HG02610 (cell line): ENCODE measurements around the gene SMCO4.

Source experiments
- ATAC-seq: cut with Tn5 transposase; IDR thresholded peaks from one replicate; pipeline ENCODE4 v1.9.1; 2021; ENCODE audit warnings: mild to moderate bottlenecking, moderate library complexity; ENCODE audit not compliant: unreplicated experiment

Gene SMCO4

DNA sequence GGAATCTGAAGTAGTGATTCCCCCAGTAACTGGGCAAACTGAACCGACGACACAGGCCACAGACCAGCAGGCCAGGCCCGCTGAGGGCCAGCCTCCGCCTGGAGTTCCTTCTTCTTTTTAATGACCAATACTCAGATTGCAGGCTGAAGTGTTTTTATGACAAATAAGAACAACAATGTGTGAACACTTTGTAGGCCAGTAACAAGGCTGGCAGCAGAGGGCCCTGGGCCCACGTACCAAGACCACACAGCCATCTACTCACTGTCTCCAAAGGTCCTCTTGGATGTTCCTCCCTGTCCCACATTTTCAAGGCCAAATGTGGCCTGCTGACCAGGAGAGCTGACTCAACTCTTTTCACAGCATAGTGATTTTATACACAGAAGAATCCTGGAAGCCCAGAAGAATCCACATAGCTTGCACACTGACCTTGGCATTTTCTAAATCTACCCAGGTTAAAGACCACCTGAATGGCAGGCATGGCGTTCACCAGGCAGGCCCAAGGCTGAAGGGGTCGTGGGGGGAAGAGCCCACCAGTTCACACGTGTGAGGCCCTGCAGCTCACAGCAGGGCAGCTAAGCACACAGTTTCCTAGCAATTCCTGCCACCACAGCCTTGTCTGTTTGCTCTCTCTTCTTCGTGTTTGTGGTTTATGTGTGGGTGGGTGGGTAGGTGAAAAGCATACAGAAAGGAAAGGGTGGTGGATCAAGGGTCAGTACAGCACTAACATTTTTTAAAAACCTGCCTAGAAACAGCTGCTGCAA, 13.3 kb downstream of the SMCO4 start:
- ATAC-seq: no peak

DNA sequence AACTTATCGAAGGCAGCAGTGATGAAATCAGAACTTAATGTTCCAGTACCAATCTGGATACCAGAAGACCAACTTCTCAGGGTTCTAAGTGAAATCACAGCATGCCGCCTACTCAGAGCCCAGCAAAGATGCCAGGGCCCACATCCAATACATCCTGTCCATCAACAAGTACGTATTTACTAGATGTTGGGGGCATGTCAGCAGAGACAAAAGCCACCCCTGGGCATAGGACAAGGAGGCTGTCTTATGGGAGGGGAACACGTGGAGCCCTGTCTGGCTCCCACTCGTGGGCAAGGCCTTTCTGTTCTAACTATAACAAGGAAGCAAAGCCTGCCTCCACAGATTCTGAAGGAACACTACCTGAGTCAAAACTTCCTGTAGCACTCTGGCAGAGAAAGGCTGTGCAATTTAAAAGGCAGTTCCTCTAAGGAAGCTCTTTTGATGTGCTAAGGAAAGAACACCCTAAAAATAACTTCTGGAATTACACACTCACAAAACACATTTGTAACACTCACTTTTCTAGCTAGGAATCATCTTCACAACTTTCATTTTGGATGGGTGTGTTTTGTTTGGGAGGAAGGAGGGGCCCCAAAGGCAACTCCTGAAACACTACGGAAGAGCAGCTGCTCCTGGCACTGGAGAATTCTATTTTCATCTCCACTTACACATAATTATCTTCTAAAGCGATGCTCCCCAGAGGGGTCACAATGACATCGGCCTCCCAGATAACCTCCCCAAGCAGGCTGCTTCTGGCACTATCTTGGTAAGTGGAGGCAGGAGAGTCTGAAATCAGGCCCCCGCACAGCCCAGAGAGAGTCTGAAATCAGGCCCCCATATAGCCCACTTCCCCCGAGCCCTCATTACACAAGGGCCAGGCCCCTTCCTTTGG, 14.2 kb downstream of the SMCO4 start:
- no peak for ATAC-seq

DNA sequence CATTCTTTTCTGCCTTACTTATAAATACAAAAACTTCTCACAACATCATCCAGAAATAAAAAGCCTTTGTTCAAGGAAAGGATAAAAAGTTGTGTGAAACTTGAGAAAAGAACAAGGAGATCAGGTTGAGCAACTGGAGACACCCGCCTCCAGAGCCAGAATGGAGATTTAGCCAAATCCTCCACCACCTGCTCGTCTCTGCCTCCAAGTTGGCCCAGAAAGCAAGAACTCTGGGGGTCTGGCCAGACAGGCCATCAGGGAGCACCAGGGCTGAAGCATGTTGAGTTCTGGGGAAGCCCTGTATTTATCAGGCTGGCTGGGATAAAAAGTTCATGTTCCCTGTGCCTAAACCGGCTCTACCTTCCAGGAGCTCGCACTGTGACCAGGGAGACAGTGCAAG, 14.9 kb downstream of the SMCO4 start:
- ATAC-seq: no peak

DNA sequence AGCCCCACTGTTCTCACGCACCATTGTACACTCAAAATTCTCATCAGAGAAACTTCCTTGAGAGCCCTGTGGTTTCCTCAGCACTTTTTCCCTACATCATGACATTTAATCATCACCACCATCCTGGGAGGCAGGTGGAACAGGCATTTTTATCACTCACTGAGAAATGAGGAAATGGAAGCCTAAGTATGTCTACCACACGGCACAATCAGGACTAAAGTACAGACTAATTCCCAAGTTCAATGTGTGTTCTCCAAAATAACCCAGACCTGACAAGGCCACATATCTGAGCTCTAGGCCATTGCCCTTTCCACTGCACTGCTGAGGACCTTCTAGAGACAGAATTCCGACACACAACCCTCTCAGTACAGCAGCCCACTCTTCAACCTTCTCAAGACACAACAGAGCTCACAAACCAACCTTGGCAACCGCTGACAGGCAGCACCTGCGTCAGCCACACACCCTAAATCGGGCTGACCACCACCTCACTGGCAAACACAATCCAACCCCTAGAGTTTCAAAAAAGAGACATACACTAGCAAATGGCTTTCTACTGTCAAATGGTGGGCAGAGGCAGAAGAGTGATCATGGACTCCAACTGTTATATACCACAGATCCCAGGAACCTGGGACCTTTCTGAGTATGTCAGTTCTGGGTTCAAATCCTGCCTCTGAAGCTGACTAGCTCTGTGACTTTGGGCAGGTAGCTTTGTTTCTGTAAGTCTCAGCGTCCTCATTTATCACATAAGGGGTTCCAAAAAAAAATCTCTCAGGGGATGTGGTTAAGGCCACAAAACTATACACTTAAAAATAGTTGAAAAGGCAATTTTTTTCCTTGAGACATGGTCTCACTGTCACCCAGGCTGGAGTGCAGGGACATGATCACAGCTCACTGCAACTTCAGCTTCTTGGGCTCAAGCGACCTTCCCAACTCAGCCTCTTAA, 16.3 kb downstream of the SMCO4 start:
- ATAC-seq: peak; percentile 5

DNA sequence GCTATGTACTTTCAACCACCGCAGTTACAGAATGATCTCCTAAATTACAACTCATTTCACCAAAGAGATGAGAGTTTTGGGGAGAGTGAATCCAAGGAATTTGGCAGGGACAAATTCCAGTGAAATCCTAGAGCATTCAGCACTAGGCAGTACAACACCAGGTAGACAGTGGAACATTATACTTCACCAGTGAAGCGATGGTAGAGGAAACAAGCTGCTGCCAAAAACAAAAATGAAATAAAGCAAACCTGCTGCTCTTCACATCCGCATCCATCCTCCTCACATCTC, 16.9 kb downstream of the SMCO4 start:
- ATAC-seq: peak; percentile 13

DNA sequence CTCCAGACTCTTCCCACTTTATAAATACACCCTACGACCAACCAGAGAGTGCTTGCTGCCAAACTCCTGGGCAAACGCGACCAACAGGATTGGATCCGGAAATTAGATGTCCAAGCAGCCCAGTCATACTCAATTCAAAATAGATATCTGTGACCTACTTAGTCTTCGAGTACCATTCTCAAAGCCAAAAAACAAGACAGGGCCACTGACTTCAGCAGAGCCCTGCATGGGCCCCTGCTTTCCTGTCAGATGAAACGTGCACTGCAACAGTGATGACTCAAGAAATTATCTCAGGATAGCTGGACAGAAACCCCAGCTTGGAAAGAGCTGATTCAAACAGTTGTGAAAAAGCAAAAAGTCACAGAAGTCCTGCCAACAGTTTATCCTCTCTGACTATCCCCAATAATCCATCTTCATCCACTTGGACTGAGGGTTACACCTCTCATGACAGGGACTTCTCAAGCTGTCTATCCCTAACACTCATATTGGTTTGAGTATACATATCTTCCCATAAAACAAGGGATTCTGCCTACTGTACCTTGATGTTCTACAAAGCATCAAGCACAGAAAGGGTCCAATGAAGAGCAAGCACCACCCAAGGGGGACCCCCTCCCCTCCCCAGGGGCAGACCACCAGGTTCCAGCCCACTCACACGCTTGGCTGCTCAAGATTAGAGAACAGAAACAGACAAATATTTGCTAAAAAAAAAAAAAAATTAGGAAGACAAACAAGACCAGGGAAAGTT, 17.4 kb downstream of the SMCO4 start:
- peak; percentile 29 for ATAC-seq

DNA sequence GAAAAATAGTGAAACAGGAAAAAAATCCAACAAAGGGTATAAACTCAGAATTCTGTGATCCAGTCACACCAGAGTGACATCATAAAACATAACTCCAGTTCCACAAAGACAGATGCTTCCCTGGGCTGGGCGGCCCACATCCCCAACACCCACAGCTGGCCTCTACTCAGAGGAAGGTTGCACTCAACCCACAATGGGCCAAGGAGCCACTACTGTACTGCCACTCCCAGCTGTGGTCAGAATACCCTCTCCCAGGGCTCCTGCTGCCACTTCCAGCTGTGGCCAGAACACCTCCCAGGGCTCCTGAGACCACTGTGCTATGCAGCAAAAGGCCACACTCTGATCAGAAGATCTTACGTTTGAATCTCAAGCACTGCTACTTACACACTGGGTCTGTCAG, 18.3 kb downstream of the SMCO4 start:
- ATAC-seq: no peak

DNA sequence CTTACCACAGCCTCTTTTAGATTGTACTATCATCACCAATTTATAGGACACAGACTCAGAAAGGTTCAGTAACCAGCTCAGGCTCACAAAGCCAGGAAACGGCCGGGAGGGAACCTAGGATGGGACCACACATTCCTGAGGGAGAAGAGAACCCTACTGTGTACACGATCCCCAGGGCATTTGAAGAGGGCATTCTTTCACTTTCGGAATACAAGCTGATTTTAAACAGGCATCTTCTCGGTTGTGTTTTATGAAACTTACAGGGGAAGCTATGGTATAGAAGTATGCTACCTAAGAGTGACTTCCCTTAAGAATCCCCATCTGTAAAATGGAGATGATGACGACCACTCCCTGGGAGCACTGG, 19.0 kb downstream of the SMCO4 start:
- ATAC-seq: peak; percentile 24

DNA sequence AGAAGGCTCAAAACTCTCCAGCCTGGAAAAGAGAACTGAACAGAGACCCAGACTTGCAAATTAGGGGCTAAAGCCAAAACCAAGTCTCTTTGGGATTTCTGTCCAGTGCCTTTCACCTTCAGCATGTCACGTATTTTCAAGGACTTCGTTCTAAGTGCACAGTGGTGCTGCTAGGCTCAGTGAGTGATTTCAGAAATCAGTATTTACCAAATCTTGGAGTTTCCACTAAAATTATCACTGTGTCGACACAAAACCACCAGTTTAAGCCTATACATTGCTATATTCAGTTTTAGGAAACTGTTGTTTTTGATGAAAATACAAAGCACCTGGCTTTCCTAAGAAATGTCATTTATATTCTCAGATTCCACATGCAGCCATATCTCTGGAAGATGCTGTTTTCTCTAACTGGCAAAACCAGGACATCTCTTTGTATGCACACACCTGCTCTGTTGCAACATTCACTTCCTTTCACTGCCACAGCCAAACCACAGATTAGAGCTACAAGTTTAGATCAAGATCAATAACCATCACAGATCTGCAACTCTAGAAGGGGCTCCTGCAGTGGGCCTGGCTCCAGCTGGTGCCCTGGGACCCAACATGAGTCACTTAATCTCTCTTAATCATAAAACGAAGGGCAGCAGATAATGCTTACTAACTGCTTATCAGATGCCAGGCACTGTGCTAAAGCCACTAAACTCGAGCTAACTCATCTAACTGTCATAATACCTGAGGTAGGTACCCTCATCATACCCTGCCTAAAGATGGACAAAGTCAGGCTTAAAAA, 22.3 kb downstream of the SMCO4 start:
- ATAC-seq: no peak

DNA sequence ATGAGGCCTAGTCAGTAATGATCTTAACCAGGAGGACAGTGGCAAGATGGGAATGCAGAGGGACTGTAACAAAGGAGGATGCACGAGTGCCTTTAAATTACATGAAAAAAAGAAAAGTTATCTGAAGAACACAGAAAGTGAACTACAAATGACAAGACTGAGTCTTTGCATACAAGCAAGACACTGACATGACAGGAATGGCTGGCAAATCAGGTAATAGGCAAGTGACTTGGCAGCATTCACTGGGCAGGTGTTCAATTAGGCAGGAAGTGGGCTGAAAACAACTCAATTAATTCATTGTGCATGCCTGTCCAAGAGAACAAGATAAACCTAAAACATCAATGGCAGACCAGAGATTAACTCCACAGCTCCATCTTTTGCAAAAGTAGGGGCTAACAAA, 24.0 kb downstream of the SMCO4 start:
- ATAC-seq: no peak

DNA sequence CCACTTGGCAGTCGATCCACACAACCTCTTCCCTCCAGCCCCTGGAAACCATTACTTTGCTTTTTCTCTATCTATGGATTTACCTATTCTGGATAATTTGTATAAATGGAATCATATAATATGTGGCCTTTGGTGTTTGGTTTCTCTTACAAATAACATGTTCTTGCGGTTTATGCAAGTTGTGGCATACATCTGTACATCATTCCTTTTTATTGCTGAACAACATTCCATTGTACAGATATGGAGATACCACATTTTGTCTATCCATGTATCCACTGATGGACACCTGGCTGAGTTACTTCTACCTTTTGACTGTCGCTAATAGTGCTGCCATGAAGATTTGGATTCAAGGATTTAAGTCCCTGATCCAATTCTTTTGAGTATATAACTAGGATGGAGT, 25.1 kb downstream of the SMCO4 start:
- ATAC-seq: no peak

DNA sequence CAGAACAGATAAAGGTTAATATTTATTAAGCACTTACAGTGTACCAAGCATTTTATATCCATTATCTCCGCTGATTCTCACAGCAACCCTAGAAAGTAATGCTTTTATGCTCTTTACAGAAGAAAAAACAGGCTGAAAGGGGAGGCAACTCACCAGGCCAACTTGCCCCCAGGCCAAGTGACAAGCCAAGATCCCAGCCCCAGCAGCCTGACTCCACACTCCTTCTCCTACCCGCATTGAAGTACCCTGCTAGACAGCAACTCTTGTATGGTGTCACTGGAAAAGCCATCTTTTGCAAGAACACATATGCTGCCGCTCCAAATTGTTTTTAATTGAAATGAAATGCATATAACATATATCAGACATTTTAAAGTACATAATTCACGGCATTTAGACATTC, 25.6 kb downstream of the SMCO4 start:
- ATAC-seq: no peak

DNA sequence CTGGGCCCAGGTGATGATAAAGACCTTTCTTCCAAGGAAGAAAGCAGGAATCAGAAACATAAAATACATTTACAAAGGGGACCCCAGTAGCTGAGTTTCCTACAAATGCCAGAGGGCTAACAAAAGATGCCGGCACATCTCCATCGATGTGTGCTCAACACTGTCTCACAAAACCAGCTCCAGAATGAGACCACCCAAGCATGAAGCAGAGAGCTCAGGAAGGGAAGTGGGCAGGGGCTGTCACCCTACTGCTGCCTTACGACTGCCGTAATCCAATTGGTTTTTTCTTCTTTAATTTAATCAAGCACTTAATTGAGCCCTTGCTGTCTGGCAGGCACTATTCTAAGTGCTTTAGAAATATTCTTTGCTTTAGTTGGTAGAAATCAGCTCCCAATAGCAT, 26.1 kb downstream of the SMCO4 start:
- no peak for ATAC-seq

DNA sequence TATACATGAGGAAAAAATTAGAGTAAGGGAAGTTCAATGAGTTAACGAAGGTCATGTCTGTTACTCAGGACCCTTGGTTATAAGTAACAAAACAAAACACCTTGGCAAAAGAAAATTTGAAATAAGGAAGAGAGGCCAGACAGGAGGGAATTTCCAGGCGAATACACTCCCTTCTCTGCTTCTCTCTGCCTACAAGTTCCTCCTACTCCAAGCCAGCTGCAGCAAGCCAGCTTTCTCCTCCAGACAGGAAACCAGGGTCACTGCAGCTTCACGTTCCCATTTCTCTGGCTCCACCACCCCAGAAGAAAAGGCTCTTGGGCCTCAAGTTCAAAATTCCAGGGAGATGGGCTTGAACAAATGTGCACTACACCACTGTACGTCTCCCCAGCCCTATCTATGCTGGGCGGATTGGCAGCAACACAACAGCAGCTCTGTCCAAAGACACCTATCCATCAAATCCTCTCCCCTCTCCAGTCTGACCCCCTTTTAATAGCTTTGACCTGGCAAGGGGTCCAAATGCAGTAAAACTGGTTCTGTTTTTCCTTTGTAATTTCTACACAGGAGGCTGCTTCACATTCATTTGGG, 27.7 kb downstream of the SMCO4 start:
- ATAC-seq: no peak

DNA sequence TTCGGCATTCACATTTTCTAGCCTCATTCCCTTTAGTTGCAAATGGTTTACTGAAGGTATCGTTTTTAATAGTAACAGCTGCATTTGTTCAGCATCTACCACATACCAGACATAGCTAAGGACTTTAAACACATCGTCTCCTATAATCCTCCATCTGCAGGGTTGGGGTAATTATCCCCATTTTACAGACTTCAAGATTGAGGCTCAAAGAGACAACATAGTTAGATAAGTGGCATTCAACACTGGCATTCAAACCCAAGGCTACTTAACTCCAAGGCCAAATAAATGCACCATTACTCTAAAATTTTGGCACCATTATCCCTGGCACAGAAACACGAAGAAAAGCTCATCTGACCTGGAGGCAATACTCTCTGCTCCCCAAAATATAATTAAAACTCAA, 28.5 kb downstream of the SMCO4 start:
- ATAC-seq: no peak

DNA sequence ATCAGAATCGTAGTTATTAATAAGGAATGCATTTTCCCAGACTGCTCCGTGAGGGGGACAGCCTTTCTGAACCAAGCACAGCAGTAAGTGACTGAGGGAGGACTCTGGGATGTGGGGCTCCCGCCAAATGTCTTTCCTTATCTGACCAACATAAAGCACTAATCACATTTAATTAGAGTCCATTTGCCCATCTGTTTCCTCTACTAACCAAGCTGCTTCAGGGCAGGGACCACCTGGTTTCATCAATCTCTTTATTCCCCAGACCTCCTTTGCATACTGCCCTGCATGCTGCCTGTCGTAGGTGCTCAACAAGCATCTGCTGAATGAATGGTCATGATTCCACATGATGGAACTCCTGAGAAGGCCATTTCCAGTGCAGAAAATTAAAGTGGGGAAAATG, 29.4 kb downstream of the SMCO4 start:
- ATAC-seq: no peak

DNA sequence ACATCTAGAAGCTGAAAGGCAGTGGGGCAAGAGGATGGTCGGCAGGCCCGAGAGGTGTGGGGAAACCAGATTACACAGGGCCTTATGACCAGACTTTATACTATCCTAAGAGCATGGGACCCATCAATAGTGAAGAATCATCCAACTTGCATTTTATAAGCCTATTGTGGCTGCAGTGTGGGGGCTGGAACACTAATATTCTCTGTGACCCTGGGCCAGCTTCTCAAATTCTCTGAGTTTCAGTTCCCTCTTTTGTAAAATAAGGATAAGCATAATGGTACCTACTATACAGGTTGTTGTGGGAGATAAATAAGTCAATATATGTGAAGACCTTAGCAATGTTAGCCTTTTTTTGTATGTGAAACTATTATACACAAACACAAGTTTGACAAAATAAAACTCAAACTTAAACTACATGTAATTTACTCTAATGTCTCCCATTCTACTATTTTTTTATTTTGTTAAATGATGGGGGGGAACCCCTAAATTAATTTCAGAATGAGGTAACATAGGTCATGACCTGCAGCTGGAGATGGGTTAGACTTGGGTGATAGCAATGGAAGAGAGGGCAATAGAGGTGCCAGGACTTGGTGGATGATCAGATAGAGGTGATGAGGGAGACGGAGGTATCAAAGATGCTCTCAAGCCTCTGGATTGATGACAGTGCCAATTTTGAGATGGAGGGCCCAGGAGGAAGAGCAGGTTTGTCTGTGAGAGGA, 30.1 kb downstream of the SMCO4 start:
- ATAC-seq: peak; percentile 66

DNA sequence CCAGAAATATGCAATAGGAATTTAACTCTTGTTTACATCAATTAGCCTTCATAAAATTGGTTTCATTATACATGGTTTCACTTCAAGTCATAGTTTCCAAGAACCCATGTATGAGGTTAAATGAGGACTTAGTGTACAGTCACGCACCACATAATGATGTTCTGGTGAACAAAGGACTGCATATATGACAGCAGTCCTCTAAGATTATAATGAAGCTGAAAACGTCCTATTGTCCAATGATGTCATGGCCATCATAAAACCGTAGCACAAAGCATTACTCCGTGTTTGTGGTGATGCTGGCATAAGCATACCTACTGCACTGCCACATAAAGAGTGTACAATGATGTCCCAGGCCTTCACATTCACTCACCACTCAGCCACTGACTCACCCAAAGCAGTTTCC, 31.1 kb downstream of the SMCO4 start:
- ATAC-seq: peak; percentile 94
